MM.1S (cell line): ENCODE data around the gene YAF2.

Experiments
- CTCF ChIP-seq: fragments of 300-600 bp; sonication (generic); IDR thresholded peaks from 2 replicates; pipeline ENCODE4 v1.5.1; 2016; ENCODE audit warnings: antibody characterized with exemption, low read length, mixed read lengths
- EZH2 ChIP-seq: fragments of 300-600 bp; sonication (generic); optimal IDR thresholded peaks from 2 replicates; pipeline ENCODE3; 2017; ENCODE audit warnings: low read depth, mild to moderate bottlenecking, antibody characterized with exemption, low read length, mixed read lengths
- EZH2phosphoT487 ChIP-seq: fragments of 300-600 bp; sonication (generic); IDR thresholded peaks from 2 replicates; pipeline ENCODE4 v1.6.1; 2018; ENCODE audit warnings: antibody characterized with exemption, low read length

GRCh38 chr12:42273706-42274105, 35.7 kb upstream of the YAF2 start:
- no peak for TF ChIP-seq CTCF
- no peak for TF ChIP-seq EZH2
- no peak for TF ChIP-seq EZH2phosphoT487
